ENCODE measurements around the gene CCND2.

Gene CCND2

DNA sequence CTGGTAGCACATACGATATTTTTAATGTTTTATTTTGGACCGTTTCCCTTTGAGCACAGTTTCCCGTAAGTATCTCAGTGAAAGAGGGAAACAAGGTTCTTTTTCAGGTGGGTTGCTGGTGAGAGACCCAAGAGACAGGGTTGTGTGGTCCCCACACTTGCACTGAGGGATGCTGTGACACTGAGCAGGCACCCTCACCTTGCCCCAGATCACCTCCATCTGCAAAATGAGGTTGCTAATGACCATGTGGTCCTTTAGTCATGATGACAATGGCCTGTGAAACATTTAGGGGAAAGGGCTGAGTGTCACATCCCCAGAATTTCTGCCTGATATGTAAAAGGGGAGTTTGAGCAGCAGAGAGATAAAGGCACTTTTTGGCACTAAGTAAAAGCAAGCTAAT lies 4.3 kb downstream of the CCND2 start:
- no peak for FAIRE-seq

DNA sequence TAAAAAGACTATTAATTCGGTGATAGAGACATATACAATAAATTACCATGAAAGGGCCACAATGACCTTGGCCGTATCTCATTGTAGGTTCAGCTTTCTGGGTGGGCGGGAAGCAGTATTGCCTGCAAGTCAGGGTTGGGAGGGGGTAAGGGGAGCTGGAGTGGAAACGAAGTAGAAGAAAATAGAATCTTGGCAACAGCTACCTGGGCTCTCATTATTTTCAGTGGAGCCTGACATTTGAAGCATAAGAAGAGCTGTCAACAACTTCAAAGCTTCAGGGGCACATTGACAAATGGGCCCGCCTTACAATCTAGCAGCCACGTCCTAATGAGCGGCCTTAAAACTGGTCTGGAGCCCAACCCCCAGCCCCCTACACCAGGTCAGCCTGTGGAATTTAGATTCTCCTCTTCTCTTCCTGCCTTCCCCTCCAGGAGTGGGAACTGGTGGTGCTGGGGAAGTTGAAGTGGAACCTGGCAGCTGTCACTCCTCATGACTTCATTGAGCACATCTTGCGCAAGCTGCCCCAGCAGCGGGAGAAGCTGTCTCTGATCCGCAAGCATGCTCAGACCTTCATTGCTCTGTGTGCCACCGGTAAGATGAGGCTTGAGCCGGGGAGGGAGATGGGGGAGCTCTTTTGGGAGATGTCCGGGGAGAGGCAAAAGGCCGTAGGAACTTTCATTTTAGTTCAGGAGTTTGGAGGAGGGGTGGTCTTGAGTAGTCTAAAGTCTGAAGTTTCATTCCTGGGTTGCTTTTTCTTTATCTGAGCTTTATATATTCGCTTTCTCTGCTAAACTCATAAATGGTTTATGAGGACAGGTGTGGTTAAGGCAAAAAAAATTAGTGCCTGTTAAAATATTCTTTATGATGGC lies 5.0 kb downstream of the CCND2 start:
- FAIRE-seq, result no peak

DNA sequence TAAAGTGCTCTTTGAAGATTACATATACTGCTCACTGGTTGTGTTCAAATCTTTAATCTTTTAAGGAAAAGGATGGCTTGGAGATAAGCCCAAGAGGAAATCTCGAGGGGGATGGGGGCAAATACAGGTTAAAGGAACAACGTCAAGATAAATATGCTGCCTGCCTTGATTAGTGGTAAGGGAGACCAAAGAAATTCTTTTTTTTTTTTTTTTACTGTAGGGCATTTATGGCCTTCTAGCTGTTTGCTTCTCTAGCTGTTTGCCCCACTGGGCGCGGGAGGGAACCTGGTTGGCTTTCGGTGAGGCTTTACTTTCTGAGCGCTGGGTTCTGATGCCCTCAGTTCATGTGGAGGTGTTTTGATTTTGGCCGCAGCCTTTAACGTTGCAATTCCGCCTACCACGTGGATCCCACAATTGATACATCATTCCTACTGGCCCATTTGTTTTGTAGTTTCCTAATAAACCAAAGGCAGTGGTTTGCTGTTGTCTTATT lies 5.7 kb downstream of the CCND2 start:
- no peak for FAIRE-seq

DNA sequence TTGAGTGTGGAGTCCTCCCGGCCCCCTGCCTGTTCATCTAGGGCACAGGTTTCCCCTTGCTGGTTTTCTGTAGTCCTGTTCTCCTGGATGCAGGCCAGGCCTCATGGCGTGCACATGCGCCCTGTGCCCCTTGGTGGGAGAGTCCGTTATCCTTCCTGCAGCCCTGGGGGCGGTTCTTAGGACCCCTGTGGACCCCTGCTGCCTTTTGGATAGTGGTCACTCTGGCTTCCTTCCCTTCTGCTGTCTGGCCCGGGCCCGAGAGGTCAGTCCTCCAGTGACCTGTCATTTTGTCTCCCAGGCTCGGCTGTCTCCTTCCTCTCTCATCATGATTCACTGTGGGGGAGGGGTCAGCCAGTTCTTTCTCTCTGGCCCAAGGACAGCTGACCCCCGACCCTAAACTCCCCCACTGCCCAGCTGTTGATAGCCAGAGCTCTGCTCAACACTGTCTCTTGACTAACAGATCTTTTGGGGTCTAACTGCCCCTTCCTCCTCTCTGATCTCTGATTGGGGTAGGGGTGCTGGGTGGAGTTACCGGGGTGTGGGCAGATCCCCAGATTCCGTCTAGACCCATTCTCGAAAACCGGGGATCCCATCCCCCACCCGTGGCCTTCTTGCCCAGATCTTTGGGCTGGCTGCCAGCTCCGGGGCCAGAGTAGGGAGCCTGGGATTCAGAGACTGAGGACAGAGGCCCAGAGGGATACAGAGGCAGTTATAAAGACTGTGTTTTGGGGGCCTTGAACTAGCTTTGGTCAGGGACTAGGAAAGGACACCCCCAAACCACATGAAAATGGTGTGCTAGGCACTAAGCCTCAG lies 7.0 kb downstream of the CCND2 start:
- FAIRE-seq, result no peak

DNA sequence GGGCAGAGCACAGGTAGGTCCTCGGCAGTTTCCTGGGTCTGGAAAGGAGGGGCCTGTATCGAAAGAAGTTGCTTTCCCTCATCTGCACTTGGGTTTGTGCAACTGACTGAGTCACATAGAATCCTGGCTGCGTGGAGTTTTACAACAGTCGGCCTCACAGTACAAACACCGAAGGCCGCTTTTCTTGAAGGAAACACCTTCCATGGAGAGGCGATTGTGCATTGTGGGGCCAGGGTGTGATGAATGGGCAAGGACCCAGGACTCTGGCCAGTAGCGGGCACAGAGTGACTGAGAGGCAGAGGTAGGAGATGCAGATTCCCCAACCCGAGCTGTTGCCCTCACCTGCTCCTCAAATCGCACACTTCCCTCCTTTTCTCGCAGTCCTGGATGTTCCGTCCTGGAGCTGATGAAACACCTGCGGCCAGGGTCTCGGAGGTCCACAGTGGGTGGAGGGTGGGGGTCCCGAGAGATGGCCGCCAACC lies 7.7 kb downstream of the CCND2 start:
- no peak for FAIRE-seq

DNA sequence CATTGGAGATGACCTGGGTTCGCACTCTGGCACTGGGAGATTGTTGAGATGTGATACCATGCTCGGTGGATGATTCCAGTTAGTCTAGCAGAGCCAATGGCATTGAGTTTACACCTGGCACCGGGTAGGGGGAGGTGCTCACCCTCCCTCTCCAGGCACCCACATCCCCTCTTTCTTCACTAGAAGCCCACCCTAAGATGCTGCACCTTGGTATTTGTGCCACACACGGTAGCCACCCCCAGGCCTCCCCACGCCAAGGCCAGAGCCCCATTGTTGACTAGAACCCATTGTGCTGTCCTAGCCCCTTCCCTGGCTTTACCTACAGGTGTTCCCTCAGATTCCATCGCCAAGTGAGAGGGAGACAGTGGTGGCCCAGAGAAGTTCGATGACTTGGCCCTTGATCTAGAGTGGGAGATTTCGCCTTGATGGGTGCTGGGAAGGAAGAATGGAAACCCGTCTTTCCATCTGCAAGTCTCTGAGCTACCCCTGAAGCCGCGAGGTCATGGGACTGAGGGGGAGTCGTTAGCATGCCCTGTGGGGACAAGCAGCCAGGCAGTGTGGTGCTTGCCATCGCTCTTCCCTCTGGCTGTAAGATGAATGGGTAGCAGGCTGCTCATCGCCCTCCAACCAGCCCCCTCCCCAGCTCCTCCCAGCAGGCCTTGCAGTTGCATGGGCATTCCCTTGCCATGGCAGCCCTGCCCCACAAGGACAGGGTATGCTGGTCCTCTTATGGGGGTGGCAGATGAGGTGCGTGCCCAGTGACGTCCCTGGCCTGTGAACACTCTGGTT lies 8.7 kb downstream of the CCND2 start:
- FAIRE-seq, result no peak

DNA sequence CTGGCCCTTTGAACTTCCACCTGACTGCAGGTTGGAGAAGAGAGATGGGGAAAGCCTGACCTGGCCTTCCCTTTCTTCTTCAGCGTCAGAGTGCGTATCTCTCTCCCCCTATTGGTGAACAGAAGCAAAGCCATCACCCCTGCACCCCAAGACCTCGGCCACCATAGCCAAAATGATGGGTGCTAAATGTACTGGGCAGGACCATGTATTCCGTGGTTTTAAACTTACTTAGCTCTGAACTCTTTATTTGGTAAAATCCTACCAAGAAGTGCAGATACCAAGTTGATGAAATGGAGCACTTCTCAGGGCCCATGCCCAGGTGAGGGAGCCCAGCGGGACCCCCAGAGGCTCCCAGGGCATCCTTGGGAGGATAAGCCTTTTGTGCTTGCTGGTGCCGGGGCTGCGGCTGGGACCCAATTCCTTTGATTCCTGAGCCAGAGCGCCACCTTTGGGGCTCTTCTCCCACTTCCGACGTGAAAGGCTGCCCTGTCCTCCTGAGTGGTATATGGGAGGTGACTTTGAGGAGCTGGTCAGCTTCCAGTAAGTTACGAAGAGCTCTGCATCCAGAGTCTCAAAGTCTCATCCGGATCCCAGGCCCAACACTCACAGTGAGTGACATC lies 9.4 kb downstream of the CCND2 start:
- no peak for FAIRE-seq

DNA sequence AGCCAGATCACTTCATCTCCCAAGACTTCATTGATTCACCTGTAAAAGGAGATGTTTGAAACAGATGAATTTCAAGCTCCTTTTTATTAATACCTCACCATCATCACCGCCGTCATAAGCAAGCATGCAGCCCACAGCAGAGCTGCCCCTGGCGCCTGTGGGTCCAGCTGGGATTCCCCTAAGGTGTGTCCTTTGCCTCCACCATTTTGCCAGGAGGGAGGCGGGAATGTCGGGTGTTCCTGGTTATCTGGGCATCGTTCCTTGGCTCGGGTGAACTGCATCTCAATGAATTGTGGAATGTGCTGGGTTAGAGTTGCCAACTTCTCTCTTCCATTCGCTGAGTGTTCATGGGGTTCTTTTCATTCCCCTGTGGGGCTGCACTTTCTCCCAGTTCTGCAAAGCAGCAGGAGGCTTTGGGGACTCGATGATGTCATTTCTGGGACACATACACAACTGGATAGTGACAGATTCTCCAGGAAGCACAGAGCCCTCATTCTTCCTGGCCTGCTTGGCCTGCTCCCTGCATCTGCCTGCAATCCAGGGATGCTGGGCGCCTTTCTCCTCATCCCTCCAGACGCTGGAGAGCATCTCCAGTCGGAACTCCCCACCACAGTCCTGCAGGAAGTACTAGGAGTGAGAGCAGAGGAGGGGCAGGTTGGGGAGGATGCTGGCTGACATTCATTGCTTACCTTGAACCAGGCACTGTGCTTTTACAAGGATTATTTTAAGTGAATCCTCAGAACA lies 10.1 kb downstream of the CCND2 start:
- FAIRE-seq, result no peak

DNA sequence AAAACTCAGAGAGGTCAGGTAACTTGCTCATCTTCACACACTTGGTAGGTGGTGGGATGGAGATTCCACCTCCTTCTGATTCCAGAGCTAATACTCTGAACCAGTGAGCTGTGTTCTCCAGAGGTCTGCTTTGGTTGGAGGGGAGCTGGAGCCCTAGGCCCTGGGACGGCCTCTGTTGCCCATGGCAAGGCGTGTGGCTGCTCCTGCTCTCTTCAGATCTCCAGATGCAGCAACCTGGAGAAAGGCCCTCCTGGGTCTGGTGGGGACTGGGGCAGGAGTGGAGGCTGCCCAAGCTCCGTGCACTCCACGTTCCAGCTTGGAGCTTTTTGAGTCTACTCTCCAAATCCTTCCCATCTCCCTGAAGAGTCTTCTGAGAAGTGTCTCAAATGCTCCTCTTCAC lies 10.7 kb downstream of the CCND2 start:
- FAIRE-seq, result no peak

DNA sequence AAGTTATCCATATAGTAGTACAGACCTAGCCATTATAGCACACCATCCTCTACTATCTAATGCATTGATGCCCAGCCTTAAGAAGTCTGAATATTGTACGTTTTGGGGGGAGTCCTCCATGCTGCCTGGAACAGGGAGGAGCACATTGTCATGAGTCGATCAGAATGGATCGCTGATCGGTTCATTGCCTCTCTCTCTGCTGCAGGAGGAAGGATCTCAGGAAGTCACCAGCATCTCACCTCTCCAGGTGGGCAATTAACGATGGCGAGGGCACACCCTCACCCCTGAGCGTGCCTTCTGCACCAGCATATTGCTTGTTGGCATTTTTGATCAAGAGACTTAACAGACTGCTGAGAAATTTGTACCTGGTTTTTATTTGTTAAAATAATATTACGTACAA lies 11.5 kb downstream of the CCND2 start:
- FAIRE-seq, result no peak

DNA sequence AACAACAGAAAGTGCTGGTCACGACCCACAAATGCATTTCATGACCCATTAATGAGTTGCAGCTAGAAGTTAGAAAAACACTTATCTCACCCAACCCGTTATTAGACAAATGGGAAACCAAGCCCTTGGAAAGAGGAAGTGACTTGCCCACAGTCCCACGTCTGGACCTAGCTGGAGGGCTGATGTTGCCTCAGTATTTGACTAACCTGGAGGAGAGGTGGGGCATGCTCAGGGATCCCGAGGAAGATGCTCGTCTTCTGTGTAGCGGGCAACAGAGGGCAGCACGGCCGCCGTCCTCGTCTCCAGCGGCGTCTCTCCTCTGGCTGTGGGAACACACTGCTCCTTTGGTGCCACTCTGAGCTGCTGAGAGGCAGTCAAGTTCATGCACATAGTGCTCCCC lies 12.7 kb downstream of the CCND2 start:
- no peak for FAIRE-seq

DNA sequence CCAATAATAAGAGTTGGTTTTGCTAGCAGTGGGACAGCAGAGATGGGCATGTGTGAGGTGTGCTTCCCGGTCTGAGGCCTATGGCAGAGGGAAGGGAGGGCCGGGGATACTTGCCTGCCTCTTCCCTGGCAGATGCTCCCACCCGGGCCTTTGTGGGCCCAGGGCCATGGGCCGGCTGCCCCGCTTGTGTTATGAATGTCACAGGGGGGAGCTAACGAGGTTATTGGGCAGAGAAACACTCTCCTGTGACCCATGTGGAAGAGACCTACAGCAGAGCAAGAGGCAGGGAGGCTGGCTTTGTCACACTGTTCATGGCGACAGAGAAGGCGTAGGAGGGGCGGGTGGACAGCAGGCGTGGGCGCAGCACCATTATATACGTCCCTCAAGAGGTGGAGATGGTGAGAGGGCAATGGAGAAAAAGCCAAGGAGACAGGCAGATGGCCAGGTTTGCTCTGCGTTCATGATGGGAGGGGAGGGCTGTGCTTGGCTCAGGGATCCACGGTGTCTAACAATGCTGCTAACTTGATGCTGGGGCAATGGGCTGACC lies 13.3 kb downstream of the CCND2 start:
- FAIRE-seq, result no peak

DNA sequence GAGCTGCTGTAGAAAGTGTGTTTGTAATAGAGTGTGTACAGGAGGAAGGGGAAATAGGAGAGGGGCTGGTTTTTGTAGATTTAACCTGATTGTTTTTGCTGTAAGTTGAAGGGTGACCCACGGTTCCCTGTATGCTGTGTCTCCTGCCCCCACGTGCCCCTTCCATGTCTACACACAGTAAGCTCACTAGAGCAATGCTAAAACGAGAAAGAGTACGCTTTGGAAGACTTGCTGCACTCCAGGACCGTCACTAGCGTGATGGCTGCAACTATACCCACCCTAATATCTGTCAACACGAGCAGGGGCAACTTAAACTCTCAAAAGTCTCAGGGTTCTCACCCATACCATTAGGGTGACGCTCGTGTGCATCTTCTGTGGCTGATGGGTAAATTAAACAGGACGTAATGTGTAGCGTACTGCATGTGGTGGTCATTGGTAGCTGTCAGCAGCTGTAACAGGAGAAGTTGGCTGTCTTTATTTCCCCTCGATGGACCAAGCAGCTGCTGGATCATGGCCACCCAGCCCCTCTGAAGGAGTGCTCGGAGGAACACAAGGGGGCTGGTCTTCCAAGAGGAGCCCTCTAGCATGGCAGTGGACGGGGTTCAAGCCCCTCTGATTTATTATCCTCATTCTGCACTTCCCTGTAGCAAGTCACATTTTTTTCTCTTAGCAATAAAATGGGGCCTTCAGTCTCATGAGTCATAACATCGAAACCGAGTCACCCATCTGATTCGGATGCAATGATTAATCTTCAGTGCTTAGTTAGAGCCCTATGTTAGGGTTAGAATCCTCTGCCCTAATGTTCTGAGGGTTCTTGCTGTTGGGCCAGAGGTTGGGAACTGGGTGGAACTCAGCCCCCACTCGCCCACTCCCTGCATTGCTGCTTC lies 14.0 kb downstream of the CCND2 start:
- no peak for FAIRE-seq

DNA sequence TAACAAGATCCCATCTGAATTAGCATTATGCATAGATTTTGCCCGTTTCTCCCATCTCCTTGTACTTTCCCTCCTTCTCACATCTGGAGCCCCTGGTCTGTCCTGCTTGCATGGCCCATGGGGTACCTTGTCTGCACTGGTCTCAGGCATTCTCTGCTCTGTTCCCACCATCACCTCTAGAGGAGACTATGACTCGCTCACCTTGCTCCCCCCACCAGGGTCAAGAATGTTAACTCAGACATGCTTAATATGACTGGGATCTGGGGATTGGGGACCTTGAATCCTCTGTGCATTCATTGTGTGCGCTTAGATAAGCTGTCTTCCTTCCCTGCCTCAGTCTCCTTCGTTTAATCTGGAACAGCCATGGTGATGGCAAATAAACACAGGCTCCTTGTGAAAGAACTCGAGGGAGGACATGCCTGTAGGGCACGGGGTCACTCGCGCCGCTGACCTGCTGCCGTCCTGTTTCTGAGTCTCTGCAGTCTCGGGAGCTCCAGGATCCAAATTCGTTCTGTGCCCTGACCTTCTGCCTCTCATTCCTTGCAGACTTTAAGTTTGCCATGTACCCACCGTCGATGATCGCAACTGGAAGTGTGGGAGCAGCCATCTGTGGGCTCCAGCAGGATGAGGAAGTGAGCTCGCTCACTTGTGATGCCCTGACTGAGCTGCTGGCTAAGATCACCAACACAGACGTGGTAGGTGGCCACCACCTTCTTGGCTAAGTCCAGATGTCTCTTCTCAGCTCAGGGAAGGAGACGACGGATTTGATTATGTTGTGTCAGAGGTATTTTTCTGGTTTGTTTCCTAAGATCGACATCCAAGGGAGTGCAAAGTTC lies 15.0 kb downstream of the CCND2 start:
- no peak for FAIRE-seq

DNA sequence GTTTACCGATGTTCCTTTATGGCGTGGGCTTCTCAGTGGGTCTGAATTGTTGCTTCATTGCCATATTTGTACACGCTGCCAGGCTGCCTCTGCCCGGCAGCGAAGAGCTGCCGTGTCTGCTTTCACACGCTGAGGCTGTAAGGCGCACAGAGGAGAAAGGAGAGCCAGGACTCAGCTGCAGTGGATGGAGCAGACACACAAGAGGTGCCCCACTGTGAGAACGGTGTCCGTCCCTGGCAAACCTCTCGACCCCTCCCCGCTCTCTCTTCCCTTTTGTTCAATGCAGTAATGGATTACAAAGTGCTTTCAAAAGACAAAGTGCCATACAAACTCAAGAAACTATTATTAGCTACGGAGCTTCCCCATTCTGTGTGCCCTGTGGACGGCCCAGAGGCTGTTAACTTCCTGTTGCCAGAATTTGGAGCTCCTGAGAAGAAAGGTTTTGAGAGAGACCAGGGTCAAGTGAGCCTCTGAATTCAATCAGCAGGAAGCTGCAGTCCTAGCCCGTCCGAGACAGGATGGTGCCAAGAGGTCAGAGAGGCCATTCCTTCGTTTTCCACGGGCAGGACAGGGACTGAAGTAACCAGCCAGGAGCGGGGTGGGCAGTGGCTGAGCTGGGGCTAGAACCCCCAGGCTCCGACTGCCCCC lies 15.8 kb downstream of the CCND2 start:
- FAIRE-seq, result no peak

DNA sequence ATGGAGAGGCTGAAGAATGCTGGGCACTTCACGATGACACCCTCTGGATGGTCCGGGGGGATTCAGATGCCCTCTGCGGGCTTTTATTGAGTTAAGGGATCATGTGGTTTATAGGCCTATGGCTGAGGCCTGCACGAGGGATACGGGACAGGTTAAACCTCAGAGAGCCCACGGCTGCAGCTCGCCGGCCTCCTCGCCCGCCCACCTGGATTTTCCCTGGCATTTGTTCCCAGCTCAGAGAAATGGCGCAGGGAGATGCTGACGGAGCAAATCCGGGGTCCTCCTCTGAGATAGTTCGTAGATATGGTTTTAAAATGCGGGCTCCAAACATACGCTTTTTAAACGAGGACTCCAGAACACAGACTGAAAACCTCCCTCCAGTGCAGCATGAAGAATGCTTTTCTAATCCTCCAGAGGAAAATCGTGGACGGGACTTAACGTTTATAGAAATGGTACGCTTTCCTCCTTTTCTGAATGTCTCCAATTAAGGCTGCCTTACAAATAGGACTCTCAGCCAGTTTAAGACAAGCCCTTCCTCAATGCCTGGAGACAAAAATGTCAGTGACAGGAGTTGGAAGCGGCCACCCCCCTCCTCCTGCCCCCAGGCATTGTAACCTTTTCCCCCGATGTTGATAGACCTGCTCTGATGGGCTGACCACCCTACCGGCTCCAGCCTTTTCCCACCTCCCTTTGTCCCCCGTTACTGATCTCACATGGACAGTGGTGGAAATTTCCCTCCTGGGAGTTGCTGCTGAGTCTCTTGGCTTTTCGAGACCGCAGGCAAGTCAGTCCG lies 16.6 kb downstream of the CCND2 start:
- no peak for FAIRE-seq

DNA sequence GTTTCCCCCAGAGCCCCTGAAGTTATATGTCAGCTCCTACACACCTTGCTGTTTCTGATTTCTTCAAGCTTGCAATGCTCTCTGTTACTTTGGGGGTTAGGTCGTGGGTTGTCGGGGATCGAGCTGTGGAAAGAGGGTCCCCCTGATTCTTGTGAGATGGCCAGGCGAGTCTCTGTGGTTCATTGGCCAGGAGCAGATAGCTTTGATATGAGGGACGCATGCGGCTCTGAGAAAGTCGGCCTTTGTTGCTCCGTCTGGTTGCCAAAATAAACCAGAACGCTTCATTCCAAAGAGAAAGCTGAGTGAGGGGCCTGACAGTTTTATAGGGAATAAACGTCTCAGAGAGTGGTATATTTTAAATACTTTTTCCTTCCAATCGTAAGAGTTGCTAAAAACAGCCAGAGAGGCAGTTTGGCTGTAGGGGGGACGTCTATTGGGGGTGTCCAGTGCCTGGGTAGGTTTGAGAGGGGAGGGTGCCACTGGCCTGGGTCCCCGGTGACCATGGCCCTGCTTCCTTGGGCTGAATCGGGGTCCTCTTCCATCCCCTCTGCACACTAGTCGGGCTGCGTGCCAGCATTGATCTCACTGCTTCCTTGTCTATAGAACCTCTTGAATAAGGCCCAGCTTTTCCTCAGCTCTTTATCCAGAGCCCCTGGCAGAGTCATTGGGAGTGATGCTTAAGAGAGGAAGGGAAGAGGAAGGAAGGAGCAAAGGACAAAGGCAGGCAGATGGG lies 18.9 kb downstream of the CCND2 start:
- FAIRE-seq, result no peak

Measured in islet of Langerhans (tissue), 1 donor.